HG03159 (cell line): ENCODE results near the gene KREMEN1.
"Not testable (repeated sequence)": the region's sequence is repeated elsewhere in the genome, so short reads cannot be mapped to it uniquely, and the experiment has no call there.

ENCODE experiments used
- ATAC-seq: cut with Tn5 transposase; IDR thresholded peaks from one replicate; pipeline ENCODE4 v1.9.1; 2021; ENCODE audit warnings: mild to moderate bottlenecking, moderate library complexity; ENCODE audit not compliant: unreplicated experiment

The KREMEN1 gene

GRCh38 chr22:29072979-29073617 lies at the start of gene KREMEN1:
Gene KREMEN1, plus strand, starts transcription at chr22:29073035. Its CDS starts 96 bp downstream, at chr22:29073131.
- ATAC-seq = no peak

GRCh38 chr22:29023172-29023796 lies 49.6 kb upstream of the KREMEN1 start:
- ATAC-seq = no peak

- ATAC-seq = no peak
Observed at GRCh38 chr22:29026579-29026978, 46.3 kb upstream of the KREMEN1 start.

GRCh38 chr22:29028468-29028867 lies 44.4 kb upstream of the KREMEN1 start:
- ATAC-seq = no peak

GRCh38 chr22:29029202-29030000 lies 43.4 kb upstream of the KREMEN1 start:
- ATAC-seq = no peak

GRCh38 chr22:29030016-29030617 lies 42.7 kb upstream of the KREMEN1 start:
- ATAC-seq = no peak

GRCh38 chr22:29030618-29031226 lies 42.1 kb upstream of the KREMEN1 start:
- ATAC-seq = no peak

- ATAC-seq = no peak
Observed at GRCh38 chr22:29031227-29032011, 41.4 kb upstream of the KREMEN1 start.

GRCh38 chr22:29032014-29032475 lies 40.8 kb upstream of the KREMEN1 start:
- no peak for ATAC-seq

GRCh38 chr22:29032584-29032983 lies 40.3 kb upstream of the KREMEN1 start:
- ATAC-seq = no peak

- ATAC-seq = no peak
Observed at GRCh38 chr22:29037340-29037932, 35.4 kb upstream of the KREMEN1 start.

GRCh38 chr22:29039148-29039547 lies 33.7 kb upstream of the KREMEN1 start:
- ATAC-seq = no peak

GRCh38 chr22:29039684-29040083 lies 33.2 kb upstream of the KREMEN1 start:
- not testable (repeated sequence) for ATAC-seq

GRCh38 chr22:29040385-29041275 lies 32.2 kb upstream of the KREMEN1 start:
- no peak for ATAC-seq

- no peak for ATAC-seq
Observed at GRCh38 chr22:29041408-29041807, 31.4 kb upstream of the KREMEN1 start.

GRCh38 chr22:29043906-29044575 lies 28.8 kb upstream of the KREMEN1 start:
- ATAC-seq = no peak

- ATAC-seq = no peak
Observed at GRCh38 chr22:29044657-29045176, 28.1 kb upstream of the KREMEN1 start.
